ENCODE data around the gene GALNT11.
"Not testable (repeated sequence)": the region's sequence is repeated elsewhere in the genome, so short reads cannot be mapped to it uniquely, and the experiment has no call there.

The GALNT11 gene

DNA sequence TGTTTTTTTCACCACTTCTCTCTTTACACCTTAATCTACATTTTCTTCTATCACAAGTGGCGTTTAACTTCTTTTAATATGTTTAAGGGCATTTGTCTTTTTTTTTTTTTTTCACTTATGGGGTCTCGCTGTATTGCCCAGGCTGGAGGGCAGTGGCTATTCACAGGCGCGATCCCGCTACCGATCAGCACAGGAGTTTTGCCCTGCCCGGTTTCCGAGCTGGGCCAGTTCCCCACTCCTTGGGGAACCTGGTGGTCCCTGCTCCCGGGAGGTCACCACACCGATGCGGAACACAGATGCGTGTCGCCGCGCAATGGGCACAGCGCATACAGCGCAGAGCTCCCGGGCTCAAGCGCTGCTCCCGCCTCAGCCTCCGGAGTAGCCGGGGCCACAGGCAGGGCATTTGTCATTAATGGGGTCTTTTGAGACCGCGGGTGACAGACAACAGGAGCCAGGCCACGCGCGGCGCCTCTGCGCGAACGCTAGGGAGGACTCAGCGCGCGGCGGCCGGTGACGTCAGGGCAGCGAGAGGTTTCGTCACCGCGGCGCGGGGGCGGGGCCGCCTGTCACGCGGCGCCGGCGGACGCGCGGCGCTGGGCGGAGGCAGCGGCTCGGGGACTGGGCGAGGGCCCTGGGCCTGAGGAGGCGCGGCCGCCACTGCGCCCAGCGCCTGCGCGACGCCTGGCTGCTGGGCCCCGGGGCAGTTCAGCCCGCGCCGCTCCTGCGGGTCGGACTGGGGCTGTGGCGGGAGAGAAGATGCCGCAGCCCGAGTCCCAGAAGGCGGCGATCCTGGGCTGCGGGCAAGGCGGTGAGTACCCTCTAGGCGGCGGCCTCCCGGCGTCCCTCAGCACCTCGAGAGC, at the start of gene GALNT11:
GALNT11 (plus strand) TSS at position 598 of the 860 bp plus-strand sequence. CDS start 68,554 bp downstream, outside the sequence.
- DNase-seq = peak; percentile 89 to 93

GRCh38 chr7:151978616-151979015, 46.9 kb upstream of the GALNT11 start:
- no peak for DNase-seq

DNA sequence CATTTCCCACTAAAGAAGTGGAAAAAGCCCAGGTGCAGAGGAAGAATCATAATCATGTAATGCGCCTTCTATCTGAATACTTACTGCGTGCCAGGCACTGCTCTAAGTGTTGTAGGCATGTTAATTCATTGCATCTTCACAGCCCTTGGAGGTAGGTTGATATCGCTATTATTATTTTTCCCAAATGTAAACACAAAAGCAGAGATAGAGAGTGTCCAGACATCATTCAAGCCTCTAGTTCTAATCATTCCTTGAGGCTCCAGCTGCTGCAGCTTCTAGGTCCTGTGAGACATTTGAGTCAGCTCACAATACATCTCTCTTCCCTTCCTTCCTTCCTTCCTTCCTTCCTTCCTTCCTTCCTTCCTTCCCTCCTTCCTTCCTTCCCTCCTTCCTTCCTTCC, 44.3 kb upstream of the GALNT11 start:
- DNase-seq = no peak

DNA sequence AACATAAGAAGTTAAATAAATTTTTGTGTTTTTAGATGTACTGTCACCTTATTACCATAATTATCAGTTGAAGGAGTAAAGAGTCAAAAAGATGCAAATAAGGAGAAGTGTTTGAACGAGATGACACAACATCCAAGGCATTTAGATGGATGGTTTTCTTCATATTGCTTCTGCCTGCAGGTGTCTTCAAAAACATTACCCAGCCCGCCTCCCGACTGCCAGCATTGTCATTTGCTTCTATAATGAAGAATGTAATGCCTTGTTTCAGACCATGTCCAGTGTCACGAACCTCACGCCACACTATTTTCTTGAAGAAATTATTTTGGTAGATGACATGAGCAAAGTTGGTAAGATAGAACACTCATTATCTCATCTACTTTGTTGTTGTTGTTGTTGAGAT, 42.7 kb upstream of the GALNT11 start:
- no peak for DNase-seq

DNA sequence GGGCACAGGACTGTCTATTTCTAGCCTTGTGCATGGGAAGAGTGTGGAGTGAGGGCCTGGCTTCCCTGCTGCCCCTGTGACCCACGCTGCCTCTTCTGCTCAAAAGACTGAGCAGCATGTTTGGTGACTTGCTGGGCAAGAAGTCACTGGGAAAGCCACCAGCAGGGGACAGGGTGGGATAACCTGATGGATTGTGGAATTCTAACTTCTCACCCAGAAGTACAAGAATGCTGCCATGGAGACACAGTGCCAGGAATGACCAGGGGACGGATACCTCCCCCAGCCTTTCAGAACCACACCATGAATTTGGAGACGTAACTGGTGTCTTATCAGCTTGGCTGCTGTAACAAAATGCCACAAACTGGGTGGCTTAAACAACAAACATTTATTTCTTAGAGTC, 40.9 kb upstream of the GALNT11 start:
- DNase-seq = no peak

- DNase-seq = no peak
Observed at GRCh38 chr7:151987748-151988529, 37.5 kb upstream of the GALNT11 start.

DNA sequence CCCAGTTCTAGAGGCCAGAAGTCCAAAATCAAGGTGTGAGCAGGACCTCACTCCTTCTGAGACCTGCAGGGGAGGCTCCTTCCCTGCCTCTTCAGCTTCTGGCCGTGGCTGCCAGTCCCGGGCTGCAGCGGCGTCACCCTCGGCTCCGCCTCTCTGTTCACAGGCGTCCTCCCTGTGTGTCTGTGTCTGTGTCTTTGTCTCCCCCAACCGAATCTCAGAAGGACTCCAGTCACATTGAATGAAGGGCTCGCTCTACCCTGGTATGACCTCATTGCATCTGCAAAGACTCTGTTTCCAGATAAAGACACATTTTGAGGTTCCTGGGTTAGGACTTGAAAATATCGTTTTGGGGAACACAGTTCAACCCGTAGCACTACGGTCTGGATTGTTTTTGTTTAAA, 33.1 kb upstream of the GALNT11 start:
- peak; percentile 44 to 63 for DNase-seq

- peak; percentile 47 to 60 for DNase-seq
Observed at GRCh38 chr7:151993977-151994676, 31.3 kb upstream of the GALNT11 start.

DNA sequence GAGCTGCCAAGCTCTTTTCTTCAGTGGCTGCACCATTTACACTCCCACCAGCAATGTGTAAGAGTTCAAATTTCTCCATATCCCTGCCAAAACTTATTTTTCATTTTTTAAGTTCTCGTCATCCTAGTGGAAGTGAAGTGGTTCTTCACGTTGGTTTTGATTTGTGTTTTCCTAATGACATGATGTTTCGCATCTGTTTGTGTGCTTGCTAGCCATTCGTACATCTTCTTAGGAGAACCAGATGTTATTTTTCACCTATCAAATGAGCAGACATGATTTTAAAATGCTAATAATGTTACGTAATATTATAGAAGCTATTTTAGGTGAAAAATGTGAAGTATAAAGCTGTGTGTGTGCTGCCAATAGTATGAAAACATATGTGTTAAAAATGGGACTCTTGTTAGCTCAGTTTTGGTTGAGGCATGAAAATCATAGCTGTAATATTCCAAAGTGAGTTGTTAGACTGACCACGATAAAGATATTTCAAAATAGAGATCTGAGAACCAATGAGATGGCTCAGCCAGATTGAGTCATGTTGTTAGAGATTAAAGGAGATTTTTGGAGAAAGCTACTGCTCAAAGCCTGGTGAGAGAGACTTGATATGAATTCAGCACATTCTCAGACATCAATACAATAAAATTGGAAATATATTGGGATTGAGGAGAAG, 25.9 kb upstream of the GALNT11 start:
- no peak for DNase-seq

GRCh38 chr7:152000191-152000590, 25.3 kb upstream of the GALNT11 start:
- no peak for DNase-seq

DNA sequence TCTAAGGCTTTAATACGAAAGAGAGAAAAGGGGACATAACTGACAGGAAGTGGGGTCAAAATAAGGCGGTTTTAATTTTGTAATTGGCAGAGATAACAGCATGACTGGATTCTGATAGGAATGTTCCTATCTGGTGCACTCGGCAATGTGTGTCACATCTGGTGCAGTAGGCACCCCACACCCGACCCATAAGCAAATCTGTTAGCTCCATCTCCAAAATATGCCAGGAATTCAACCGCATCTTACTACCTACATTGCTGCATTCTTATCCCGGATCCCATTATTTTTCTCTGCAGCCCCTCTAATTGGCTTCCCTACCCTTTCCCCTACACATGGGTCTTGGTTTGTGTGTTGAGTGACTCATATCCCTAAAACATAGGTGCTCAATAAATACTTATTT, 19.1 kb upstream of the GALNT11 start:
- no peak for DNase-seq

DNA sequence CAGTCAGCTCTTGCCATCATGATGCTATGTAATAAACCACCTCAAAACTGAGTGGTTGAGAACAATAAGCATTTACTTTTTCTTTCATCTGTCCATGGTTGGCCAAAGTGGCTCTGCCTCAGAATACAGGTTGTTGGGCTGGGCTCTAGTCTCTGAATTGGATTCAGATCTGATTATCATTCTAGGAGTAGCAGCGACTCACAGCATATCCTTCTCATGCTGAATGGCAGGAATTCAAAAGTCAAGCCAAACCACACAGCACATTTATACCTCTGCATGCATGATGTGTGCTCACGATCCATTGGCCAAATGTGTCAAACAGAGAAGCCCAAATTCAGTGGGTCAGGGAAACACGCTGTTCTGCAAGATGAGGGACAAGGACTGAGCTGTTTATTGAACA, 13.6 kb upstream of the GALNT11 start:
- DNase-seq = no peak

DNA sequence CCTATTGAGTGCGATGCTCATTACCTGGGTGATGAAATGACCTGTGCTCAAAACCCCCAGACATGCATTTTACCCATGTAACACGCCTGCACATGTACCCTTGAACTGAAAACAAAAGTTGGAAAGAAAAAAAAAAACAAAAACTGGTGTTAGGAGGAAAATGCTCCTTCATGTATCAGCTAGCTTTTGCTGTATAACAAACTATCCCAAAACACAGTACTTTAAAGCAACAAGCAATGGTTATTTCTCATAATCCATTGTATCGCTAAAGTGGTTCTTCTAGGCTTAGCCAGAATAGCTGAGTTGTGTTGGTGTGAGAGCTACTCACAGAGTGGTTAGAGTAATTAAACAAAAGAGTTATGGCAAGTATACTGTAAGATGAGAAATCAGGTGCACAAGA, 12.2 kb upstream of the GALNT11 start:
- no peak for DNase-seq

- DNase-seq = no peak
Observed at GRCh38 chr7:152013974-152014373, 11.5 kb upstream of the GALNT11 start.

DNA sequence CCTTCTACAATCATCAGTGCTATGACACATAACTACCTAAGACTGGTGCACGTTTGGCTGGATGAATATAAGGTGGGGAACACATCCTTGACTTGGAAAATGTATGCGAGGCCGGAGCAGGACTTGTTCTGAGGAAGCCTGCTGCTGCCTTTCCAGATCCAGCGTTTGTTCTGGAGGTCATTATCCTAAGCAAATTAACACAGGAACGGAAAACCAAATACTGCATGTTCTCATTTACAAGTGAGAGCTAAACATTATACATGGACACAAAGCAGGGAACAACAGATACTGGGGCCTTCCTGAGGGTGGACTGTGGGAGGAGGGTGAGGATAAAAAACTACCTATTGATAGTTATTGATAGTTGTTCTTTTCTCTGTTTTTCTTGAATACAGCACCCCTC, 10.8 kb upstream of the GALNT11 start:
- no peak for DNase-seq

DNA sequence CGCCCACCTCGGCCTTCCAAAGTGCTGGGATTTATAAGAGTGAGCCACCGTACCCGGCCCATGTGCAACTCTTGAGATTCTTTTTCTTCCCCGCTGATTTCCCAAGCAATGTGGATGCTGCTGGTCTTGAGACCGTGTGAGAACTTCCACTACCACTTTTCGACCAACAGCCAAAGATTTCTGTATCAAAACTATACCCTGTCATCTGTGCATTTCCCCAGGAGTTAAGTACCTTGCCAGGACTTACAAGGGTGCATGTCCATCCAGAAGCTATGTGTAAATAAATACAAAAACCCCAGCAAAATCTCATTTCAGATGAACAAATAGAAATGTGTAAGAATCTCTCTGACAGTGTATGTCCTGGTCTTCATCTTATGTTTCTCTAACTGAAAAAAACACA, 9.9 kb upstream of the GALNT11 start:
- no peak for DNase-seq

DNA sequence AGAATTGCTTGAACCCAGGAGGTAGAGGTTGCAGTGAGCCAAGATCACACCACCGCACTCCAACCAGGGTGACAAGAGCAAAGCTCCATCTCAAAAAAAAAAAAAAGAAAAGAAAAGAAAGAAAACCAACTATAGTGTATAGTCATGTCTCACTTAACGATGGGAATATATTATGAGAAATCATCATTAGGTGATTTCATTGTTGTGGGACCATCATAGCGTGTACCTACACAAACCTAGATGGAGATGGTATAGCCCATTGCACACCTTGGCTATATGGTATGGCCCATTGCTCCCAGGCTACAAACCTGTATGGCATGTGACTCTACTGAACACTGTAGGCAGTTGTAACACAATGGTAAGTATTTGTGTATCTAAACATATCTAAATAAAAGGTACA, 8.5 kb upstream of the GALNT11 start:
- no peak for DNase-seq

- DNase-seq = not testable (repeated sequence)
Observed at GRCh38 chr7:152017683-152018082, 7.8 kb upstream of the GALNT11 start.

GRCh38 chr7:152021740-152022139, 3.7 kb upstream of the GALNT11 start:
- DNase-seq = not testable (repeated sequence)

DNA sequence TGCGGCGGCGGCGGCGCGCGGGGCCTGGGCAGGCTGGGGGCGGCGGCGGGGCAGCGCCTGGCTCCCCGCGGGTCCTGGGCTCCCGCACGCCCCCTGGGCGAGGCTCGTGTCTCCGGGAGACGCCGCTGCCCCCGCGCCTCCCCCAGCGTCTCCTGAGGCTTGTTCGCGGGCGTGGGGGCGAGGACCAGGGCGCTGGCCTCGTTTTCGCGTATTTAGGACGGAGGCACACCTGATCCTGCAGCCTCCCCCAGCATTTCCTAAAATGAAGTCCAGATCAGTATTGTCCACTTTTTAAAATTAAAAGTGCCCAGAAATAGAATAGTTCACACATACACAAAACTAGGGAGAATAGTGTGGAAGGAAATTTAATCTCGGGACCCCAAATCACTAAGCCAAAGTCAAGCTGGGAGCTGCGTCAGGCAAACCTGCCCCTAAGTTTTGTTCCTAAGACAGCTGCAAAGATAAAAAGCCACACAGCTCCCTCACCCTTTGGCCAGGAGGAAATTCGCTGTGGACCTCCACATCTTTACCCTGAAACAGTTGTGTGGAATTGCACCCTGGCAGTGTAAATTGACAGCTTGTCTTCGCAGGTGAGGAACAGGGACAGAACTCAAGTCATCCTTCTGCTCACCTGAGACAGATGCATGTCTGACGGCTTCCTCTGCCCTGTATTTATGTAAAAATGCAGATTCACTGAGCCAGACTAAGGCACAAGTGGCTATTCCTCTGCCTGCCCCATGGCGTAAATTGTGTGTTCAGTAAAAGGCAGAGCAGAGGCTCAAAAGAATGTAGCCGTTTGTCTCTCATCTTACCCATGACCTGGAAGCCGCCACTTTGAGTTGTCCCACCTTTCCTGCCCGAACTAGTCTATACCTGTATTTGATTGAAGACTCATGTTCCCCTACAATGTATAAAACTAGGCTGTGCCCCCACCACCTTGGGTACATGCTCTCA, 740 bp downstream of the GALNT11 start:
- peak; percentile 25 to 27 for DNase-seq

- peak; percentile 39 to 53 for DNase-seq
Observed at GRCh38 chr7:152027491-152028365, 2.3 kb downstream of the GALNT11 start.

All from activated T-cell treated with anti-CD3 and anti-CD28 coated beads, Interleukin-2, amount 50 U/mL, for 48 hours (primary cell).